HFF-Myc (cell line): ENCODE data around the gene C1orf74.
"Not testable (repeated sequence)": the region's sequence is repeated elsewhere in the genome, so short reads cannot be mapped to it uniquely, and the experiment has no call there.

Experiments
- DNase-seq: peaks from one replicate; pipeline ENCODE4 v3.0.0-alpha.2; 2011; ENCODE audit warnings: low read depth; ENCODE audit errors: extremely low read depth
- H3K4me3 ChIP-seq: replicated peaks from 2 replicates; pipeline ENCODE4 v1.5.1; 2011; ENCODE audit warnings: low read depth, mild to moderate bottlenecking, control low read depth, low read length
- CTCF ChIP-seq: IDR thresholded peaks from 2 replicates; pipeline ENCODE4 v1.5.1; 2012; ENCODE audit warnings: mild to moderate bottlenecking, low read depth, low read length, control low read depth; ENCODE audit errors: missing control alignments

Gene C1orf74

GRCh38 chr1:209797978-209798639, 13.8 kb upstream of the C1orf74 start:
- peak; percentile 9 for TF ChIP-seq CTCF
- DNase-seq, result no peak

GRCh38 chr1:209793711-209794110, 9.4 kb upstream of the C1orf74 start:
- not testable (repeated sequence) for DNase-seq, H3K4me3 ChIP-seq

More at GRCh38 chr1:209797978-209798639, 13.8 kb upstream of the C1orf74 start:
- no peak overlapping the region for H3K4me3 ChIP-seq

- no peak for TF ChIP-seq CTCF
- no peak for DNase-seq
- H3K4me3 ChIP-seq, result no peak overlapping the region
Observed at GRCh38 chr1:209791920-209792319, 7.6 kb upstream of the C1orf74 start.

- no peak for DNase-seq
Observed at GRCh38 chr1:209790286-209791193, 6.2 kb upstream of the C1orf74 start.

GRCh38 chr1:209789245-209789644, 4.9 kb upstream of the C1orf74 start:
- no peak for TF ChIP-seq CTCF
- H3K4me3 ChIP-seq, result no peak overlapping the region
- DNase-seq, result no peak

More at GRCh38 chr1:209790286-209791193, 6.2 kb upstream of the C1orf74 start:
- no peak for TF ChIP-seq CTCF
- H3K4me3 ChIP-seq, result no peak overlapping the region

GRCh38 chr1:209787551-209787950, 3.2 kb upstream of the C1orf74 start:
- TF ChIP-seq CTCF, result no peak
- no peak for DNase-seq
- no peak overlapping the region for H3K4me3 ChIP-seq

- no peak overlapping the region for H3K4me3 ChIP-seq
- DNase-seq, result no peak
- TF ChIP-seq CTCF, result no peak
Observed at GRCh38 chr1:209786146-209786545, 1.8 kb upstream of the C1orf74 start.
